GM21423 (cell line): ENCODE results near the gene PRKCE.

ENCODE experiments used
- ATAC-seq: cut with Tn5 transposase; IDR thresholded peaks from one replicate; pipeline ENCODE4 v1.9.1; 2021; ENCODE audit warnings: mild to moderate bottlenecking, moderate library complexity; ENCODE audit not compliant: unreplicated experiment

Gene PRKCE

DNA sequence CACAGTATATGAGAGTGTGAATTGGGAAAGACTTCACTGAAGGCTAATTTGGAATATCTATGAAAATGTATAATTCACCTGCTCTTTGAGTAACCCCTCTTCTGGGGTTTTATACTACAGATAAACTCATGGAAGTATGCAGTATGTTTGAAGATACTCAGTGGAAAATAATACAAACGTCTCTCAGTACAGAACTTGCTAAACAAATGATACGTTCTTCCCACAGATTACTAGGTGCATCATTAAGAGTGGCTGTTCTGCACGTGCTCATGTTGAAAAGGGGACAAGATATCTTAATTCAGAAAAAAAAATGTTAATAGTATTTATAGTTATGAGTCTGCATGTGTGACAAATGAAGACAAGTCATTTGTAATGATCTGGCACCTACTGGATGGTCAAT, 575.5 kb downstream of the PRKCE start:
- ATAC-seq: no peak

DNA sequence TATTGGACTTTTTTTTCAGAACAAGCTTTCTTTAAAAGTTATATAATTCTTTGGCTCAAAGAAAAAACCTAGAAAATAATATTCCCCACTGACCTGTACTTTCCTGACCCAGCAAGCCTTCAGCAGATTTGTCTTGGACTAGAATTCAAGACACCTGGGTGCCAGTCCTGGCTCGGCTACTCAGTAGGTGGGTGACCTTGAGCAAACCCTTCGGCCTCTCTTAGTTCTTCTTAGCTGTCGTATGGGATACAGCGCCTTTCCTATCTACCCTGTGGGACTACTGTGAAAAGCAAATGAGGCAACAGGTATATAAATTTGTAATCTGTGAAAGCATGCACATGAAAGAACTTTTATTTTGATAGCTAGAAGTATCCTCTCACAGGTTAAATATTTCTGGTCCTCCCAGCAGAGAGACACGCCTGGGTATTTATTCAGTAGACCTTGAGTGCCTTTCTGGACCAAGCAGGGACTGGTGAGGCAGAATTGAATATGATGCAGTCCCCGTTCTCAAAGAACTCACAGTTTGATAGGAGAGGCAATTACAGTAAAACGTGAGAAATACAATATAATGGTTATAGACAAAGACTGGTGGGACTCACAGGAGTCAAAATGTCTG, 576.3 kb downstream of the PRKCE start:
- ATAC-seq: no peak

DNA sequence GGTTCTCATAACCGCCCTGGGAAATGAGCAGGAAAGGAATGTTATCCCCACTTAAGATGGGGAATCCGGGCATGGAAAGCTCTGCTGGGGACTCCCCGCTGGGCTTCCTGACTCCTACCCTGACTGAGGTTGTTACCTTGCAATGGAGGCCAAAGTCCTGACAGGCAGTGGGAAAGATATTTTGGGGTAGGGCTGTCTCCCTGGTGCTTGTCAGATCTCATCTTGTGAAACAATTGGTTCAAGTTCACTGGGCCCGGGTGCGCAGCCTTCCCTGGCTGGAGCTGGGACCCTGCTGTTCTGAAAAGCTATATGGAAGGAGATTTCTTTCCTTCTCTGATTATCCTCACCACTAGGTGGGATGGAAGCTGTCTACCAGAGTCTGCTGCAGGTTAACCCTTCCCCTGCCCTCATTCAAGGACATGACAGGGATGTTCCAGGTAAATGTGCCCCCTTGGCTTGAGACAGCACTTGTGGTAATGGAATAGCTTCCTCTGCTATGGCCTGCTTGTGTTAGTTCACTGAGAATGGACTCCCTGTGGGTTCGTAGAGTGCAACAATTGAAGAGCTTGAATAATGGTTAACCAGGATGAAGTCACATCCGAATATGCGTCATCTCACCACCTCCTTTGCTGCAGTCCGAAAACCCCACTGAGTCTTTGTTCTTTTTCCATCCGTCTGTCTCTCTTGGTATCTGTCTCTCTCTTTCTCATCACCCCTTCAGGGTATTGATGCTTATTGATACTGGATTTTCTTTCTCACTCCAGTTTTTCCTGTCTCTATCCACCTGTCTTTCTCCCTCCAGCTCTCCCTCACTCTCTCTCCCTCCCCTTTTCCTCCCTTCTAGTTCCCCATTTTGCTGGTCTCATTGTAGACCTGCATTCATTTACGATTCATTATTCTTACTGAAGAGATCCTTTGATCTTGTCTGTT, 577.9 kb downstream of the PRKCE start:
- ATAC-seq: peak; percentile 64

DNA sequence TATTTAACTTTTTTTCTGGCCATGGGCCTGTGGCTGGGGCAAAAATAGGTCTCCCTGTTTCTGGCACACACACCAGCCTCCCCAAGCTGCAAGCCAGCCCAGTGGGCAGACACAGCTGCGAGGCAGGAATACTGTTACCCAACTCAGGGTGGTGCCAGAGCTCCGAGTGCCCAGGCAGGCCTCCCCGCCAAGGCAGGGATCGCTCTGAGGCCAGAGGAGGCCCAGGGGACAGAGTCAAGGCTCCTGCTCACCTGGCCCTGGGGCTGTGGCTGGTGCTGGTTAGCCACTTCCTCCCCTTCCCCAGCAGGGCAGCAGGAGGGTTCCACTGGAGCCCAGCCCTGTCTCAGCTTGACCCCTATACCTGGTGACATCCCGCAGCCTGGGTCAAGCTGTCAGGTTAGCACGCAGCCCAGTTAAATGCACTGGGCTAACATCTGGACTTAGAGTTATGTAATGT, 578.7 kb downstream of the PRKCE start:
- peak; percentile 67 for ATAC-seq

DNA sequence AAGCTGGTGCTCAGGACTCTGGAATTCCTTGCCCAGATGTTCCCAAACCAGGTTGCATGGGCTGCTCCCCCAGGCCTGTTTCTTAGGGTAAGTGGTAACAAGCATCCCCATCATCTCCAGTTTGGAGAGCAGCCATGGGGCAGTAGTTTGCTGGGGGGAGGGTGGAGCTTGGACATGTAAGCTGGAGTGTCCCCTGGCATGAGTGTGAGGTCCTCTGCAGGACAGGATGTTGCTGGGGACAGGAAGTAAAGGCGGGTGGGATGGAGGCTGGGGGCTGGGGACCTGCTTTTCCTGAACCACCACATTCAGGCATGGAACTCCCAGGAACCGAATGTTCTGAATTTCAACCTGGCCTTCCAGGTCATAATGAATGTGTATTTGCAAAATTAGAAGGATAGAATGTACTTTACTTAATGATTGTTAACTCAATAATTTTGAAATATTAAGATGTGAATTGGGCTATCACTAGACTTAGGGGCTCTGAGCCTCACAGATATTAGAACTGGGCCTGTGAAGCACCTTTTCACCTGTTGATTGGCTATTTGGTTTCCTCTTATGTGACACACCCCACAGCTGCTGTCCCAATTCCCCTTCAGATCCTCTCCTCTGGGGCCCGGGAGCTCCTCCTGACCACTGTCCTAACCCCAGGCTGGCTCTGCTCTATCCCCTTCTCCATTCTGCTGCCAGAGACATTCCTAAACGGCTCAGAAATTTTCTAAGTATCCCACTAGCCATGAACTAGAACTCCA, 579.4 kb downstream of the PRKCE start:
- ATAC-seq: no peak

DNA sequence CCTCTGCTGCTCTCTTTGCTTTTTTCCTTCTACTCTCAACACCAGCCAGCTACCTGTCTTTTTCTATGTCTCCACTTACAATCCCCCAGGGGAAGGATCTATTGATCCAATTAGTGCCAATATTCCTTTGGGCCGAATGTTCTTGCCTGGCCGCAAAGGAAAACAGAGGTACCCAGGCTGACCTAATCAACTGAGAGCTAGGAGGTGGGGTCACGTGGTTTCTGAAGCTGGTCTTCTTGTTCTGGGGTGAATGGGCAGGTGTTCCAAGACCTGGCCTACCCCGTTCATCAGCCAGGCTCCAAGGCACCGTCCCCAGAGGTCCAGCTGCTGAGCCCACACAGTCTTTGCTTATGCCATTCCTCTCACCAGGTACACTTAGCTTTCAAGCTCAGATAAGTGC, 580.2 kb downstream of the PRKCE start:
- no peak for ATAC-seq

DNA sequence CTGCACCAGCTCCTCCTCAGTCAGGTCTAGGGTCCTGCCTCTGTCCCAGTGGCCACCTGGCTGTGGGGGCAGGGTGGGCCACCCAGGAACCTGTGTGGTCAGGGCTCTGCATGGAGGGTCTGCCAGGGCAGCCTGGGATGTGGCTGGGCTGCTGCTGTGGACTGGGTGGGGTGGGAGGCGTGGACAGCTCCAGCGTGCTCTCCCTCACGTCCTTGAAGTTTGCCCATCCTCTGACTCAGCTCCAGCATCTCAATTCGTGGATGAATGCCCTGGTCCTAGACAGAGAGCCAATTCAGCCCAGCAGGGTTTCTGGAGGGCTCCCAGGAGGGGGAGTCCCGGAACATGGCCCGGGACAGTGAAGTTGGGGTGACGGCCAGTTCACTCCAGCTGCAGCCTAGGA, 581.4 kb downstream of the PRKCE start:
- no peak for ATAC-seq

DNA sequence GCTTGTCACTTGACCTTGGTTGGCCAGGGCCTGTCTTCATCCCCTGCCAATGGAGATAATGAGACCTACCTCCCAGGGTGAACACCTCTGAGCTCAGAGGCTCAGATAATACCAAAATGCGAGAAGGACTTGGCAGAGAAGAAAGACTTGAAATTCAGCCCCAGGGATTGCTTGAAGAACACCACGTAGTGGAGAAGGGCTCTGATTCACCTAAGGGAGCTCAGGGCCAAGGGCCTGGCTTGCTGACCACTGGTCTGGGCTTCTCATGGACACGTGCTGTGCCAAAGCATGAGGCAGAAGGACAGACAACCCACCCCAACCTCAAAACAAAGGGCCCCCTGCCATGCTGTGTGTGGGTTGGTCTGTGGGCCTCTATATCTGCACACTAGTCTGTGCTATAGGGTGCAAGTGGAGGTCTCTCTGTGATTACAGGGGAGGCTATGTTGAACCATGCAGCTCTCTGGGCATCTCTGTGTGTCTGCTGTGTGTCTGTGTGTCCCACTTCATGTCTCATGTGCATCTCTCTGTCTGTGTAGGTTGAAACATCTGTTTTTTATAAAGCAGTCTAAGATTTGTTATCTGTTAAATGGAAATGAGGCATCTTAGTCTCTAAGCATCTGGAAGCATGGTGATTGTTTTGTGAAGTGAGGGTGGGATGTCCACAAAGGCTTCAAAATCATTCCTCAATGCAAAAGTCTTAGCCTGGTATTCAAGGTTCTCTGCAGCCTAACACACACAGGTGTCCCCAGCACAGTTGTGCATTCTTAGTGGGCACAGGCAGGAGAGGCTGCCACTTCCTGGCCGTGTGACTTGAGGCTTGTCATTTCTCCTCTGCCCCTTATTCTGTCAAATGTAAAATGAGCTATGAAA, 584.8 kb downstream of the PRKCE start:
- peak; percentile 46 for ATAC-seq

DNA sequence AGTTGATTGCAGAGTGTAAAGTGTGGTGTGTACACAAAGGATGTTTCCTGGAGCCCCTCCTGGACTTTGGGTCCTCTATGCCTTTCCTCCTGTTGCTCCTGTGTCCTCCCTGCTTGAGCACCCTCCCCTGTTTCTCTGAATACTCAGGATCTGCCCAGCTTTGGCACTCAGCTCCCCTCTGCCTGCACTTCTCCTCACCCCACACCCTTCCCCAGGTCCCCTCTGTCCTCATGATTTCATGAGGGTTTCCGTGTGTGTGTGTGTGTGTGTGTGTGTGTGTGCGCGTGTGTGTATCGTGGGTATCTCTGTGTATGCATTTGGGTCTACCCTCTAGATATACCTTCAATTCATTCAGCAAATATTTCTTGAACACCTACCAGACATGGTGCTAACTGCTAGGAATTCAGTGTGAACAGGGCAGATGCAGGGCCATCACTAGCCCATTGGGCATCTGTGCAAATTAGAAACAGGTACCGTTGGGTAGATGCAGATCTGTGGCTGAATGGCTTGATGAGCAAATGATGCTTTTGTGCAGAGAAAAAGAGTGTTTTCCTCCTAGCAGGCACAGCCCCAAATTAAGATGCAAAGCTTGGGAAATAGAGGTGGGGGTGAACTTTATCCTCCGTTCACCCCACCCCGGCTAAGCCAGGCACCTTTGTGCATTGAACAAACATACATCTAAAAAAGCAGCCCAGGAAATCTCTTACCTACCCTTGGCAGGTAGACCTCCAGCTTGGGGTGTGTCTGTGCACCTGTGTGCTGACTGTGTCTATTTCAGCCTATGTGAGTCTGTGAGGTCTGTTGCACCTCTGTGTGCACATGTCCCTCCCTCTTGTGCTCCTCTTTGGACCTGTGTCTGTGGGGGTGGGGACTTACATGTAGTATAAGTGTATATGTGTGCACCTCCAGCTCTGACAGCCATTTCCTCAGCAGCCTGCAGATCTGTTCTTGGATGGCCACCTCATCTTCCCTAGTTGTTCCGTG, 585.7 kb downstream of the PRKCE start:
- ATAC-seq: no peak
